Psoas muscle (tissue), 8 donors: ENCODE data around the gene DCAF16. TPM values are rescaled to one million over a fixed set of nuclear protein-coding genes. Genes with fewer than 3 reads are reported as not detected.

Experiments used
- ATAC-seq, 4 donors: fragments of 200-7000 bp; cut with Tn5 transposase; one replicate each; pipeline ENCODE4 v1.9.1; 2020; ENCODE audit warnings: moderate library complexity in 3 of 4, mild to moderate bottlenecking in 2 of 4
- DNase-seq, 2 donors: peaks; one replicate each; pipeline ENCODE4 v3.0.0-alpha.2; 2020
- H3K27ac ChIP-seq: fragments of 200-600 bp; one replicate; pipeline ENCODE4 v1.8.0; 2022
- H3K27me3 ChIP-seq, 3 donors: fragments of 200-600 bp in 1 of 3; one replicate each; pipeline versions ENCODE4 v1.6.1 to v1.8.0; 2013 to 2022; ENCODE audit warnings: low read length in 2 of 3, mild to moderate bottlenecking in 2 of 3, moderate library complexity in 1 of 3; ENCODE audit not compliant: insufficient read depth in 3 of 3
- H3K36me3 ChIP-seq, 2 donors: fragments of 200-600 bp in 1 of 2; one replicate each; pipeline versions ENCODE4 v1.6.1 to v1.8.0; 2013 to 2022; ENCODE audit warnings: low read depth in 1 of 2, mild to moderate bottlenecking in 1 of 2, moderate library complexity in 1 of 2; ENCODE audit not compliant: insufficient read depth in 1 of 2
- H3K4me1 ChIP-seq: fragments of 200-600 bp; one replicate; pipeline ENCODE4 v1.8.0; 2022
- H3K4me3 ChIP-seq: fragments of 200-600 bp; one replicate; pipeline ENCODE4 v1.8.0; 2022; ENCODE audit warnings: mild to moderate bottlenecking
- H3K9me3 ChIP-seq: fragments of 200-600 bp; one replicate; pipeline ENCODE4 v1.8.0; 2022
- WGBS, 3 donors: extraction: QIAGEN DNeasy Blood & Tissue Kit; methylation state at CpG; one replicate each; pipeline versions ENCODE4 v1.1.6 to v1.1.7; 2013; 5-methylcytosine and 5-hydroxymethylcytosine counted together
- intact Hi-C, 2 donors: fragments of 100-400 bp; cut with DNase I; formaldehyde crosslinking; loops; one replicate each; pipeline versions ENCODE4 v1.11.0 to v1.14.2; 2022
- polyA plus RNA-seq, 3 donors: library from polyadenylated mRNA; stranded (reverse); fragments of 200-250 nt; gene quantifications; one replicate each; pipeline ENCODE4 v1.2.3, GENCODE V29; 2013
- total RNA-seq, 4 donors: library from RNA; stranded (reverse); fragmentation: NEBNext Ultra II Directional in 2 of 4; extraction: Animal tissue kit (Norgen Biotek cat#: 25700) in 2 of 4; gene quantifications; one replicate each; pipeline versions ENCODE4 v1.2.1 to v1.2.4, GENCODE V29; 2021 to 2023
- TF ChIP-seq, protein P1 (sequence below): fragments of 200-600 bp; IDR thresholded peaks from one replicate; pipeline ENCODE4 v1.8.0; 2022; ENCODE audit warnings: antibody characterized with exemption
- donor health status: healthy with polysubstance abuse.
- donor health status: DM: no; HTN: no; CAD: no; lungs with moderate emphysema.
- donor health status: Bipolar disorder and iron deficiency.
- donor health status: healthy.
- donor health status: DM: yes; HTN: yes; CAD: no.
- donor health status: DM: no; HTN: no; CAD: no.
- donor health status: DM: no; HTN: no; CAD: no.
- donor health status: DM: yes; HTN: yes; CAD: no.

The DCAF16 gene
- total and polyA plus RNA-seq, 7 donors, result 3.7 to 14.8 (median 10.4) TPM

- 35 to 46% (median 38%) methylated on average over 1 of the region's 1 CpG for WGBS, 3 donors
- ATAC-seq, result no peak
Observed at GRCh38 chr4:17761062-17761461, 49.5 kb downstream of the DCAF16 start.

DNA sequence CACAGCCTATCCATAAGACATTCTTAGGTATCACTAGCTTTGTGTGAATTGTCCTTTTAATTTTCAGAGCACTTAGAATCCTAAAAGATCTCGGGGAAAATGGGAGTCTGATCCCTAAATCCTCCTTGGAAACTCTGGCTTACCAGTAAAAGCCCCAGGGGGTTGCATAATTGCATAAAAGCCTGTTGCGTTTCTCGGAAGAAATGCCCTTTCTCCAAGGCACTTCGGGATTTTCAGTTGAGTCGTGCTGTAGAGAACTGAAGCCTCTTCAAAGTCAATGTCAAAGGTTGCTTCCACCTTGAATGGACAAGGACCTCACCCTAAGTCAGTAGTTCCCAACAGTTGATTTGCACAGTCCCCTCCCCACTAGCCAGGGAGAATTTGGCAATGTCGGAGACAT lies 49.9 kb downstream of the DCAF16 start:
- TF ChIP-seq, protein P1, sequence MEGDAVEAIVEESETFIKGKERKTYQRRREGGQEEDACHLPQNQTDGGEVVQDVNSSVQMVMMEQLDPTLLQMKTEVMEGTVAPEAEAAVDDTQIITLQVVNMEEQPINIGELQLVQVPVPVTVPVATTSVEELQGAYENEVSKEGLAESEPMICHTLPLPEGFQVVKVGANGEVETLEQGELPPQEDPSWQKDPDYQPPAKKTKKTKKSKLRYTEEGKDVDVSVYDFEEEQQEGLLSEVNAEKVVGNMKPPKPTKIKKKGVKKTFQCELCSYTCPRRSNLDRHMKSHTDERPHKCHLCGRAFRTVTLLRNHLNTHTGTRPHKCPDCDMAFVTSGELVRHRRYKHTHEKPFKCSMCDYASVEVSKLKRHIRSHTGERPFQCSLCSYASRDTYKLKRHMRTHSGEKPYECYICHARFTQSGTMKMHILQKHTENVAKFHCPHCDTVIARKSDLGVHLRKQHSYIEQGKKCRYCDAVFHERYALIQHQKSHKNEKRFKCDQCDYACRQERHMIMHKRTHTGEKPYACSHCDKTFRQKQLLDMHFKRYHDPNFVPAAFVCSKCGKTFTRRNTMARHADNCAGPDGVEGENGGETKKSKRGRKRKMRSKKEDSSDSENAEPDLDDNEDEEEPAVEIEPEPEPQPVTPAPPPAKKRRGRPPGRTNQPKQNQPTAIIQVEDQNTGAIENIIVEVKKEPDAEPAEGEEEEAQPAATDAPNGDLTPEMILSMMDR, result no peak
- WGBS, 3 donors, result 67 to 71% (median 69%) methylated on average over 6 of the region's 6 CpGs
- H3K4me3 ChIP-seq, result no peak overlapping the region
- intact Hi-C loops, result no loop called here
- ATAC-seq (no peak), DNase-seq (no peak)
- peaks cover 9% of the 10 kb centered on the region for H3K4me1 ChIP-seq
- no peaks in the 10 kb centered on the region for H3K27me3 ChIP-seq
- H3K9me3 ChIP-seq, result no peaks in the 10 kb centered on the region
- H3K27ac ChIP-seq, result no peak overlapping the region
- H3K36me3 ChIP-seq, result no peaks in the 10 kb centered on the region

More at GRCh38 chr4:17761062-17761461, 49.5 kb downstream of the DCAF16 start:
- Histone ChIP-seq H3K27ac (no peak overlapping the region), H3K27me3 (peaks cover 0 to 2% (median 0%) of the 10 kb centered on the region in 3 donors), H3K36me3 (no peaks in the 10 kb centered on the region), H3K4me1 (peaks cover 9% of the 10 kb centered on the region), H3K9me3 (no peaks in the 10 kb centered on the region), H3K4me3 (no peak overlapping the region)
- TF ChIP-seq, protein P1, result no peak
- intact Hi-C loops, result no loop called here
- no peak for DNase-seq

DNA sequence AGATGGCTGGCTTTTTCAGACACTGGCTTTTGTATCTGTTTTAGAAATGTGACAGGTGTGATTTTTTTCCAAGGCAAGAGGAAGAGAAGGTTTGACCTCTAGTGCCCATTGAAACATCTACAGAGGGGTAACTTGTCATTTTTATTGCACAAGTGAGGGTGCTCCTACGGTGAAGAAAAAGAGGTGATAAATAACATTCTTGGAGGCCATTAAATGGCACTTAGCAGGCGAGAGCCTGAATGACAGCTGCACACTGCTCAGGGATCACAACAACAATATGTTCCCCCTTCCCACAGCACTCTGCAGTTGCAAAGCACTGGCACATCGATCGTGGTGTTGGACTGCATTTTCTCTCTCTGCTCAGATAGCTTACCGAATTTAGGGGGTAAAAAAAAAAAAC lies 52.1 kb downstream of the DCAF16 start:
- TF ChIP-seq, protein P1, result no peak
- intact Hi-C loops, result no loop called here
- 11 to 21% (median 12%) methylated on average over 5 of the region's 5 CpGs for WGBS, 3 donors

GRCh38 chr4:17757621-17758020 lies 52.9 kb downstream of the DCAF16 start:
- Histone ChIP-seq H3K27me3 (no peaks in the 10 kb centered on the region), H3K4me3 (no peak overlapping the region), H3K36me3 (no peaks in the 10 kb centered on the region), H3K9me3 (no peaks in the 10 kb centered on the region), H3K4me1 (no peaks in the 10 kb centered on the region), H3K27ac (no peak overlapping the region)
- DNase-seq (no peak), ATAC-seq (no peak)
- 57 to 74% (median 59%) methylated on average over 1 of the region's 1 CpG for WGBS, 3 donors
- TF ChIP-seq, protein P1, result no peak
- intact Hi-C loops, result no loop called here

More for the DNA sequence above, 52.1 kb downstream of the DCAF16 start:
- DNase-seq (no peak), ATAC-seq (no peak)
- Histone ChIP-seq H3K36me3 (no peaks in the 10 kb centered on the region), H3K4me3 (no peak overlapping the region), H3K4me1 (peaks cover 5% of the 10 kb centered on the region), H3K27ac (no peak overlapping the region), H3K27me3 (no peaks in the 10 kb centered on the region), H3K9me3 (no peaks in the 10 kb centered on the region)

GRCh38 chr4:17753646-17754045 lies 56.9 kb downstream of the DCAF16 start:
- no peaks in the 10 kb centered on the region for H3K36me3 ChIP-seq
- TF ChIP-seq, protein P1, result no peak
- DNase-seq (no peak), ATAC-seq (no peak)
- H3K4me1 ChIP-seq, result no peaks in the 10 kb centered on the region
- no peak overlapping the region for H3K27ac ChIP-seq
- intact Hi-C loops, result no loop called here
- no peak overlapping the region for H3K4me3 ChIP-seq
- no peaks in the 10 kb centered on the region for H3K9me3 ChIP-seq
- WGBS, 3 donors, result 96 to 100% (median 98%) methylated on average over 2 of the region's 2 CpGs
- no peaks in the 10 kb centered on the region for H3K27me3 ChIP-seq
